HFFc6 (cell line): ENCODE data around the gene C19orf53. TPM values are rescaled to one million over a fixed set of nuclear protein-coding genes. Genes with fewer than 3 reads are reported as not detected.

Experiments used
- DNase-seq: peaks from one replicate; pipeline ENCODE4 v3.0.0-alpha.2; 2018
- H3K27ac Mint-ChIP-seq: 2 replicates; pipeline ENCODE4 v1.8.0; 2020; ENCODE audit warnings: mild to moderate bottlenecking, mixed read lengths
- H3K27me3 Mint-ChIP-seq: 2 replicates; pipeline ENCODE4 v1.8.0; 2021; ENCODE audit warnings: mild to moderate bottlenecking, moderate library complexity, mixed read lengths; ENCODE audit not compliant: insufficient read depth
- H3K36me3 Mint-ChIP-seq: 2 replicates; pipeline ENCODE4 v1.8.0; 2021; ENCODE audit warnings: low read depth, mixed read lengths
- H3K4me1 Mint-ChIP-seq: 2 replicates; pipeline ENCODE4 v1.8.0; 2020; ENCODE audit warnings: low read depth, mixed read lengths
- H3K4me3 Mint-ChIP-seq: 2 replicates; pipeline ENCODE4 v1.8.0; 2020; ENCODE audit warnings: mild to moderate bottlenecking, moderate library complexity, mixed read lengths
- H3K9me3 Mint-ChIP-seq: 2 replicates; pipeline ENCODE4 v1.8.0; 2020; ENCODE audit warnings: mild to moderate bottlenecking, mixed read lengths
- CTCF ChIP-seq: fragments of 200-600 bp; sonication (generic); IDR thresholded peaks from 2 replicates; pipeline ENCODE4 v1.5.0; 2021; ENCODE audit warnings: antibody characterized with exemption, mild to moderate bottlenecking
- total RNA-seq, 6 experiments: library from RNA; stranded (reverse); fragmentation: NEBNext Ultra II Directional; extraction: Animal tissue kit (Norgen Biotek cat#: 25700); gene quantifications; 2 replicates in 1 of 6; 3 replicates in 5 of 6; pipeline ENCODE4 v1.2.3, GENCODE V29; 2021

Gene C19orf53
- total RNA-seq, 6 experiments from 2014 or later = 123 to 204 (median 172) TPM

GRCh38 chr19:13817018-13817614, 42.9 kb downstream of the C19orf53 start:
- no peak for DNase-seq
- H3K27ac Mint-ChIP-seq = no peak overlapping the region
- peaks cover 9% of the 10 kb centered on the region; the same call in 1 of the 2 replicates for H3K4me1 Mint-ChIP-seq
- peaks cover 2% of the 10 kb centered on the region for H3K27me3 Mint-ChIP-seq
- peaks cover 4% of the 10 kb centered on the region; the same call in 1 of the 2 replicates for H3K9me3 Mint-ChIP-seq
- peaks cover 21% of the 10 kb centered on the region for H3K36me3 Mint-ChIP-seq
- no peak overlapping the region for H3K4me3 Mint-ChIP-seq
- no peak for TF ChIP-seq CTCF

DNA sequence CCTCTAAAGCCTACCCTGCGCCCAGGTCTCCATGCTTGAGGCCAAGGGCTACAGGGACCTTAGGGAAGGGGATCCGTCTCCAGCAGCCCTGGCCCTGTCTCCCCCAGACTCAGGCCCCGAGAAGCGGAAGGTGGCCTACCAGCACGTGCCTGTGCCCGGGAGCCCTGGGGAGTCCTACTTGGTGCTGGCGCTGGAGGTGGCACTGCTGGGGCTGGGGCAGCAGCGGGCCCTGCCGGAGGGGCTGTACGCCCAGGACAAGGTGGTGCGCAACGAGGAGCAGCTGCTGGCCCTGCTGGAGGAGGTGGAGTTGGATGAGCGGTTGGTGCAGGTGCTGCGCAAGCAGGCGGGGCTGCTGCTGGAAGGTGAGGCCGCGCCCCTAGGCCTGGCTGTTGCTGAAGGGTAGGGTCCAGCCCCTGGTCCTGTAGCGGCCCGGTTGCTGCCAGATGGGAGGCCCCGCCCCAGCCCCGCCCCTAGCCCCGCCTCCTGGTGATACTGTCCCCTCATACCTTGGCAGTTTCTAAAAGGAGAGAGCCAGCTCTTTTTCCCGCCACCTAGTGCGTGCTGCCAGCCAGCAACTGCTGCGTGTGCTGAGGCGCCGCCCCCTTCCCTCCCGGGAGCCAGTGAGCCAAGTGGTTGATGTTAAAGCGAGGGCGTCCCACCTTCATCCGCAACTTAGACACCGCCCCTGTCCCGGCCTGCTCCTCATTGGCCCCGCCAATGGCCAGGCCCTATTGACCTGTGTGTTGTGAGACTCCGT, 43.5 kb downstream of the C19orf53 start:
- Mint-ChIP-seq H3K4me3 (no peak overlapping the region), H3K4me1 (peaks cover 12% of the 10 kb centered on the region; the same call in 1 of the 2 replicates), H3K27ac (no peak overlapping the region), H3K27me3 (peaks cover 2% of the 10 kb centered on the region), H3K9me3 (peaks cover 4% of the 10 kb centered on the region; the same call in 1 of the 2 replicates), H3K36me3 (peaks cover 26% of the 10 kb centered on the region)
- TF ChIP-seq CTCF = no peak
- DNase-seq = no peak

DNA sequence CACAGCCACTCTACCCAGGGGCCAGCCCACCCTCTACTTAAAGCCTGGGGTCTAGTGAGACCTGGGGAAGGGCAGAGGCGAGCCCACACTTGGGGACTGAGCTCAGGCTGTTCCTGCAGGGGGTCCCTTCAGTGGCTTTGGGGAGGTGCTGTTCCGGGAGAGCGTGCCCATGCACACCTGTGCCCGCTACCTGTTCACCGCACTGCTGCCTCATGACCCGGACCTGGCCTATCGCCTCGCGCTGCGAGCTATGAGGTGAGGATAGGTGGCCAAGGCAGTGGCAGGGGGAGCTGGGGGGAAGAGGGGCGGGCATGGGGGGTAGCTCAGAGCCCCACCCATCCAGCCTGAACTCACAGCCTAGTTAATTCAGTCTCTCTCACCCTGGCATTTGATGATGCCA, 45.0 kb downstream of the C19orf53 start:
- Mint-ChIP-seq H3K36me3 (peaks cover 22% of the 10 kb centered on the region), H3K27me3 (peaks cover 2% of the 10 kb centered on the region)
- TF ChIP-seq CTCF = no peak

DNA sequence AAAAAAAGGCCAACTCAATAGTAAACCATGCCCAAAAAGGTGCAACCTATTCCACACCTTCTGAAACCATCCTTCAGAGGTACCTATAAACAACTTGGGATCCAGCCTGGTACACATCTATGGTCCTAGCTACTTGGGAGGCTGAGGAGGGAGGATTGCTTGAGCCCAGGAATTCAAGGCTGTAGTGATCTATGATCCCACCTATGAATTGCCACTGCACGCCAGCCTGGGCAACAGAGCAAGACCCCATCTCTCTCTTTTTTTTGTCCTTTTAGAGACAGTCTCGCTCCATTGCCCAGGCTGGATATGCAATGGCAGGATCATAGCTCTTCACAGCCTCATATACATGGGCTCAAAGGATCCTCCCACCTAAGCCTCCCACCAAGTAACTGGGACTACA, 47.0 kb downstream of the C19orf53 start:
- Mint-ChIP-seq H3K27me3 (peaks cover 7% of the 10 kb centered on the region), H3K9me3 (no peaks in the 10 kb centered on the region), H3K36me3 (peaks cover 29% of the 10 kb centered on the region), H3K27ac (peak overlapping the region; percentile 53; the same call in 1 of the 2 replicates), H3K4me3 (no peak overlapping the region), H3K4me1 (peaks cover 25% of the 10 kb centered on the region; the same call in 1 of the 2 replicates)
- no peak for TF ChIP-seq CTCF
- DNase-seq = no peak

More for the DNA sequence above, 45.0 kb downstream of the C19orf53 start:
- peaks cover 19% of the 10 kb centered on the region; the same call in 1 of the 2 replicates for H3K4me1 Mint-ChIP-seq
- DNase-seq = no peak
- no peak overlapping the region for H3K27ac Mint-ChIP-seq
- no peak overlapping the region for H3K4me3 Mint-ChIP-seq
- H3K9me3 Mint-ChIP-seq = no peaks in the 10 kb centered on the region

GRCh38 chr19:13823256-13823655, 49.0 kb downstream of the C19orf53 start:
- no peak overlapping the region; the same call in 1 of the 2 replicates for H3K27ac Mint-ChIP-seq
- H3K4me3 Mint-ChIP-seq = no peak overlapping the region
- no peak for DNase-seq
- H3K27me3 Mint-ChIP-seq = peaks cover 17% of the 10 kb centered on the region
- peaks cover 24% of the 10 kb centered on the region for H3K36me3 Mint-ChIP-seq
- peaks cover 25% of the 10 kb centered on the region; the same call in 1 of the 2 replicates for H3K4me1 Mint-ChIP-seq
- TF ChIP-seq CTCF = no peak
- no peaks in the 10 kb centered on the region for H3K9me3 Mint-ChIP-seq
